GM18502 (cell line): ENCODE results near the gene OSBPL5.

Experiments used
- ATAC-seq: cut with Tn5 transposase; IDR thresholded peaks from one replicate; pipeline ENCODE4 v1.9.1; 2021; ENCODE audit warnings: mild to moderate bottlenecking; ENCODE audit not compliant: unreplicated experiment, poor library complexity

OSBPL5 gene

GRCh38 chr11:3165152-3165705, at the start of gene OSBPL5:
TSS of gene OSBPL5 (minus strand) at chr11:3165310. CDS start at chr11:3129148, 36,162 bp downstream.
- ATAC-seq = no peak

GRCh38 chr11:3214420-3214699, 49.2 kb upstream of the OSBPL5 start:
- ATAC-seq = no peak

- no peak for ATAC-seq
These were observed 48.7 kb upstream of the OSBPL5 start for GRCh38 chr11:3213659-3214419.

GRCh38 chr11:3208272-3208671, 43.2 kb upstream of the OSBPL5 start:
- ATAC-seq = no peak

GRCh38 chr11:3207526-3208189, 42.5 kb upstream of the OSBPL5 start:
- no peak for ATAC-seq

GRCh38 chr11:3206922-3207204, 41.8 kb upstream of the OSBPL5 start:
- no peak for ATAC-seq

- ATAC-seq = no peak
These were observed 41.2 kb upstream of the OSBPL5 start for GRCh38 chr11:3206156-3206921.

- ATAC-seq = no peak
These were observed 40.4 kb upstream of the OSBPL5 start for GRCh38 chr11:3205261-3206155.

GRCh38 chr11:3204141-3205015, 39.3 kb upstream of the OSBPL5 start:
- no peak for ATAC-seq

GRCh38 chr11:3203221-3204043, 38.3 kb upstream of the OSBPL5 start:
- ATAC-seq = no peak

GRCh38 chr11:3202759-3203158, 37.6 kb upstream of the OSBPL5 start:
- ATAC-seq = no peak

- ATAC-seq = no peak
These were observed 37.2 kb upstream of the OSBPL5 start for GRCh38 chr11:3202305-3202704.

- ATAC-seq = no peak
These were observed 36.6 kb upstream of the OSBPL5 start for GRCh38 chr11:3201677-3202181.

GRCh38 chr11:3201112-3201581, 36.0 kb upstream of the OSBPL5 start:
- ATAC-seq = no peak

GRCh38 chr11:3200388-3201111, 35.4 kb upstream of the OSBPL5 start:
- no peak for ATAC-seq

GRCh38 chr11:3199537-3200295, 34.6 kb upstream of the OSBPL5 start:
- ATAC-seq = no peak

- no peak for ATAC-seq
These were observed 33.7 kb upstream of the OSBPL5 start for GRCh38 chr11:3198815-3199214.
